Measurements from ENCODE around the gene TPO.

TPO gene

GRCh38 chr2:1550076-1550475, 136.8 kb downstream of the TPO start:
- no peaks in the 10 kb centered on the region for H3K9me3 Mint-ChIP-seq
- H3K4me1 Mint-ChIP-seq: peaks cover 26% of the 10 kb centered on the region
- peaks cover 42% of the 10 kb centered on the region for H3K27me3 Mint-ChIP-seq
- no peak overlapping the region for H3K27ac Mint-ChIP-seq
- ATAC-seq (peak; percentile 14), DNase-seq (no peak)
- H3K4me3 Mint-ChIP-seq: no peak overlapping the region

DNA sequence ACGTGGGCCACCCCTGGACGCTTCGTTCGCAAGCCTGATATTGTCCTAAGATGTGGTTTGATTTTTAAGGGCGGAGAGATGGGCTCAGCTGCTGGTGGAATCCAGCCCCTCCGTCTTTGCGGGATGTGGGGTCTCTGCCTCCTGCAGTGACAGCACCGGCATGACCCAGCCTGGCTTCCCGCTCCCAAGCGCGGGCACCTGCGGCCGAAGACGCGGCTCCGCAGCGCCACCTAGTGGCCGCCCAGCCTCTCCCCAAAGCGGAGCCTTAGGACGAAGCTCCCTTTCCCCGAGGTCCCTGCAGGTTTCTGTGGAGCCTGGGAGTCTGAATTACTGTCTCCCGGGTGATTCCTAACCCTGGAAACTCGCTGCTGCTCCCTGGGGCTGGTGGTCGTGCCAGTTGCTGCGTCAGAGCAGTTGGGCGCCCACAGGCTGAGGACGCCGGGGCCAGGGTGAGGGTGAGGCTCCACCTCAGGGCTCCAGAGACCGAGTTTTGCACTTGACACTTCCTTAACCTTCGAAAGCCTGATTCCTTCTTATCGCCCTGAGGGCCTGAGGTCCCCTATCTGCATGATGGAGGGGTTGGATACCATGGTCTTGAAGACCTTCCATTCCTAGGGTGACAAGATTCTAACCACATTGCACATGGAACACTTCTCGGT, 137.5 kb downstream of the TPO start:
- peaks cover 26% of the 10 kb centered on the region for H3K4me1 Mint-ChIP-seq
- DNase-seq (peak; percentile 53 to 70), ATAC-seq (peak; percentile 70)
- no peaks in the 10 kb centered on the region for H3K9me3 Mint-ChIP-seq
- H3K27me3 Mint-ChIP-seq: peaks cover 42% of the 10 kb centered on the region
- no peak overlapping the region for H3K27ac Mint-ChIP-seq
- H3K4me3 Mint-ChIP-seq: no peak overlapping the region

DNA sequence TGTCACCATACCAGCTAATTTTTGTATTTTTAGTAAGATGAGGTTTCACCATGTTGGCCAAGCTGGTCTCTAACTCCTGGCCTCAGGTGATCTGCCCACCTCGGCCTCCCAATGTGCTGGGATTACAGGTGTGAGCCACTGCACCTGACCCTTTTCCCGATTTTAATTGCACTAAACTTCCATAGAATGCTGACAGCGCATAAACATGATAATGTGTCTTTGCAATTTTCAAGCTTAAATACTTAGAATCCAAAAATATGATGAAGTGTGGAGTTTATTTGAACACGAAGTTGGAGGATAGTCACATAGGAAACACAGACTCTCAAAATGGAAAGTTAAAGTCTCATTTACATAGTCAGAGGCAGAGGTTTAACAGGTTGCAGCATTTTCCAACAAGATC, 138.6 kb downstream of the TPO start:
- H3K4me1 Mint-ChIP-seq: peaks cover 17% of the 10 kb centered on the region
- H3K27me3 Mint-ChIP-seq: peaks cover 33% of the 10 kb centered on the region
- H3K4me3 Mint-ChIP-seq: no peak overlapping the region
- DNase-seq (no peak), ATAC-seq (no peak)
- H3K9me3 Mint-ChIP-seq: no peaks in the 10 kb centered on the region
- H3K27ac Mint-ChIP-seq: no peak overlapping the region

GRCh38 chr2:1552611-1553010, 139.3 kb downstream of the TPO start:
- Mint-ChIP-seq H3K27ac (no peak overlapping the region), H3K27me3 (peaks cover 26% of the 10 kb centered on the region), H3K4me1 (peaks cover 17% of the 10 kb centered on the region), H3K4me3 (no peak overlapping the region), H3K9me3 (no peaks in the 10 kb centered on the region)
- no peak for ATAC-seq
- DNase-seq: no peak

DNA sequence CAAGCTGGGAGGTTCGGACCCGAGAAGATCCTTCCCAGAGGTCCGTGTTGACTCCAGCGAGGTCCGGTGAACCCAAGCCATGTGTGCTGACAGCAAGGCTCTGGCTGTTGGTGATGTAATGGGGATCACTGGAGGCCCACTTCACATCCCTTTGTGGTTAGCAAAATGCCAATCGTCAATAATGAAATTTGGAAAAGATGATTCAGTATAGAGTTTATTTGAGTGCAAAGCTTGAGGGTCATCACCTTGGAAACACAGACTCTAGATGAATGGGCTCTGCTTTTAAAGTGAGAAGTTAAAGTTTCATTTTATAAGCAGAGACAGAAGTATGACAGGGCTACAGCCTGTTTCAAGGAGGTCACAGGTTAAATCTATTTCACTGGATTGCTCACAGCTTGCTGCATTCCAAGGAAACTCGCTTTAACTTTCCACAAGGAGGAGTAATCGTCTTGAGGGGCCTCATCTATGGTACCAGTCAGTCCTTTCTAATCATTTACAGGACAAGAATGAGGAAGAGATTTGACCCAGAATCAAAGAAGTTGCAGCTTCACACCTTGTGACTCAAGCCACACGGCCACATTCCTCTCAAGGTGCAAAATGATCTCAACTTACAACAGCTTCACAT, 140.5 kb downstream of the TPO start:
- no peak for ATAC-seq
- no peak for DNase-seq
- H3K4me3 Mint-ChIP-seq: no peak overlapping the region
- peaks cover 17% of the 10 kb centered on the region for H3K4me1 Mint-ChIP-seq
- H3K27ac Mint-ChIP-seq: no peak overlapping the region
- peaks cover 19% of the 10 kb centered on the region for H3K27me3 Mint-ChIP-seq
- H3K9me3 Mint-ChIP-seq: no peaks in the 10 kb centered on the region

DNA sequence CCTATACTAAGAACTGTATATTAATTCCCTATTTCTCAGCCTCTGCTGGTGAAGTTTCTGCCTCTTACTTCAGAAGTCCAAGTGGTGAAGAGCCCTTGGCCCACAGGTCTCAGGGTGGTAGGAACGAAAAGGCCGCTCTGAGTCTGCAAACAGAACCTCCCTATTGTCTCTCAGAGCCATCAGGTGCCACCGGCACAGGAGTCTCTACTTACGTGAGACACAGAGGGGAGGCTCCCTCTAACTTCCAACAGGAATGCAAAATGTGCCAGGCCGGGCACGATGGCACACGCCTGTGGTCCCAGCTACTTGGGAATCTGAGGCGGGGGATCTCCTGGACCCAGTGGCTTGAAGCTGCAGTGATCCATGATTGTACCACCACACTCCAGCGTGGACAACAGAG, 143.0 kb downstream of the TPO start:
- ATAC-seq: no peak
- peaks cover 10% of the 10 kb centered on the region for H3K27me3 Mint-ChIP-seq
- no peak overlapping the region for H3K27ac Mint-ChIP-seq

DNA sequence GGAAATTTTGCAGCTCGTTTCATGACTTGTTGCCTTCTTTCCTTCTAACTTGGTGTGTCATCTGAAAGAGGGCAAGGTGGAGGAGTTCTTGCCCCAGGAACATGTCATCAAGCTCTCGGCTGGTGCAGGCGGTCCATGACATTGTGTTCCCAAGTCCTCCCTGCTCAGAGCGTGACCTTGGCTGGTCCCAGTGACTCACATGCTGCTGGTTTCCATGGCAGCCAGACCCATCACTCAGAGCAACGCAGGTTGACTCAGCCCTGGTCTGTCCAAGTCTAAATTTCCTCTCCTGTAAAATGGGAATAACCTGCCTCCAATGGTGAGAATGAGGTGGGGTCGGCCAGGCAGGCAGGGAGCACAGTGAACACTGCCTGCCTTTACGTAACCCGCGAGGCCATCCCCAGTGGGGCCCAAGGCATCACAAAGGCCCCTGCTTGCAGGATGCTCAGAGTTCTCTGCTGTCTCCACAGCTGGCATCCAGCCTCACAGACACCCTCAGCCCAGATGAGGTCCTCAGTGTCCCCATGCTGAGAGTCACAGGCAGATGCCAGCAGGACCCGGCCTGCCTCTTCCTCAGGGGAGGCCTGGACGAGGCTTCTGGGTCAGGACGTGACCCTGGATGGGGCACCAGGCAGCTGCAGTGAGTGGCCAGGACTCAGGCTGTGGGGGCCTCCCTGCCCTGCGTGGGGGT, 143.7 kb downstream of the TPO start:
- no peak for ATAC-seq
- no peak for DNase-seq
- Mint-ChIP-seq H3K9me3 (no peaks in the 10 kb centered on the region), H3K27ac (no peak overlapping the region), H3K4me1 (peaks cover 7% of the 10 kb centered on the region), H3K4me3 (no peak overlapping the region), H3K27me3 (peaks cover 4% of the 10 kb centered on the region)

More for the DNA sequence above, 143.0 kb downstream of the TPO start:
- peaks cover 7% of the 10 kb centered on the region for H3K4me1 Mint-ChIP-seq
- no peaks in the 10 kb centered on the region for H3K9me3 Mint-ChIP-seq
- H3K4me3 Mint-ChIP-seq: no peak overlapping the region
- DNase-seq: no peak

DNA sequence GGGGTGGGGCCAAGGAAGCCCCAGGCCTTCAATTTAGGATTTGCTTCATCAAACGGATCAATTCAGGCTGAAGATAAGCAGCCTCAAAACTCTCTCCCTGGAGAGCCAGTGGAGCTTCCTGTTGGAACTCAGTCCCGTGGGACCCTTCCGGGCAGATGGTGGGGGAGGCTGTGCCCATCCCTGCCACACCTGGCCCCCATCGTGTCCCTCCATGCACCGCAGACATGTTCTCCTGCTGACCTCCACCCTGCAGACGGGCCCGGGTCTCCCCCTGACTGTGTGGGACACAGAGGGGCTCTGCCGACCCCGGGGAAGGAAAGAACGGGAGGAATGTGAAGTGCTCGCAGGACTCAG, 144.2 kb downstream of the TPO start:
- ATAC-seq (no peak), DNase-seq (no peak)
- no peak overlapping the region for H3K4me3 Mint-ChIP-seq
- no peaks in the 10 kb centered on the region for H3K27me3 Mint-ChIP-seq
- H3K4me1 Mint-ChIP-seq: peaks cover 7% of the 10 kb centered on the region
- H3K9me3 Mint-ChIP-seq: no peaks in the 10 kb centered on the region
- no peak overlapping the region for H3K27ac Mint-ChIP-seq

DNA sequence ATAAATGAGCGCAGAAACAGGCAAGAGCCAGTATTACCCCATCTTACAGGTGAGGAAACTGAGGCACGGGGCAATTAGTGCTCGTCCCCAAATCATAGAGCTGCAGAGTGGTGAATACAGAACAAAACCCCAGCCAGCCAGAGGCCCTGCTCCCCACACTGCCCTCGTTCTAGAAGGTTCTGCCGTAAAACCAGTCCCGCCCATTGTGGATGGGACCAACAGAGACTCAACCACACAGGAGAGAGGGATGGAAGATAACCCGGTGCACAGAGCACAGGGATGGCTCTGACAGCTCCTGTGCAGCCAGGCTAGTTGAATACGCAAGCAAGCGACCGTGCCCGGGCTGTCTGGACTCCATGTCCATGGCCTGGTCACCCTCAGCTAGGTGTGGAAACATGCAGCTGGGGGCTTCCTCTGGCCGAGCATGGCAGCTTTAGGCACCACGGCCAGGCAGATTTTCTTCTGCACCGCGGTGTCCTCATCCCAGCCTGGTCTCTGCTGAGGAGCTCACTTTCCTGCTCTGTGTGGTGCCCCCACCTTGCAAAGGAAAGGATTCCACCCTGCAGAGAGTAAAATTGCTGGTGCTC, 146.4 kb downstream of the TPO start:
- Mint-ChIP-seq H3K4me3 (no peak overlapping the region), H3K4me1 (peaks cover 15% of the 10 kb centered on the region), H3K27me3 (no peaks in the 10 kb centered on the region), H3K27ac (no peak overlapping the region), H3K9me3 (no peaks in the 10 kb centered on the region)
- DNase-seq (no peak), ATAC-seq (peak; percentile 21)

GRCh38 chr2:1561259-1561658, 148.0 kb downstream of the TPO start:
- Mint-ChIP-seq H3K27ac (no peak overlapping the region), H3K4me1 (peaks cover 17% of the 10 kb centered on the region), H3K27me3 (no peaks in the 10 kb centered on the region), H3K9me3 (peaks cover 2 to 3% of the 10 kb centered on the region in 2 donors), H3K4me3 (no peak overlapping the region)
- ATAC-seq (no peak), DNase-seq (no peak)

GRCh38 chr2:1561811-1562421, 148.7 kb downstream of the TPO start:
- DNase-seq (no peak), ATAC-seq (no peak)
- no peak overlapping the region for H3K4me3 Mint-ChIP-seq
- peaks cover 9 to 10% of the 10 kb centered on the region in 2 donors for H3K9me3 Mint-ChIP-seq
- H3K27me3 Mint-ChIP-seq: no peaks in the 10 kb centered on the region
- peaks cover 17% of the 10 kb centered on the region for H3K4me1 Mint-ChIP-seq
- H3K27ac Mint-ChIP-seq: no peak overlapping the region

DNA sequence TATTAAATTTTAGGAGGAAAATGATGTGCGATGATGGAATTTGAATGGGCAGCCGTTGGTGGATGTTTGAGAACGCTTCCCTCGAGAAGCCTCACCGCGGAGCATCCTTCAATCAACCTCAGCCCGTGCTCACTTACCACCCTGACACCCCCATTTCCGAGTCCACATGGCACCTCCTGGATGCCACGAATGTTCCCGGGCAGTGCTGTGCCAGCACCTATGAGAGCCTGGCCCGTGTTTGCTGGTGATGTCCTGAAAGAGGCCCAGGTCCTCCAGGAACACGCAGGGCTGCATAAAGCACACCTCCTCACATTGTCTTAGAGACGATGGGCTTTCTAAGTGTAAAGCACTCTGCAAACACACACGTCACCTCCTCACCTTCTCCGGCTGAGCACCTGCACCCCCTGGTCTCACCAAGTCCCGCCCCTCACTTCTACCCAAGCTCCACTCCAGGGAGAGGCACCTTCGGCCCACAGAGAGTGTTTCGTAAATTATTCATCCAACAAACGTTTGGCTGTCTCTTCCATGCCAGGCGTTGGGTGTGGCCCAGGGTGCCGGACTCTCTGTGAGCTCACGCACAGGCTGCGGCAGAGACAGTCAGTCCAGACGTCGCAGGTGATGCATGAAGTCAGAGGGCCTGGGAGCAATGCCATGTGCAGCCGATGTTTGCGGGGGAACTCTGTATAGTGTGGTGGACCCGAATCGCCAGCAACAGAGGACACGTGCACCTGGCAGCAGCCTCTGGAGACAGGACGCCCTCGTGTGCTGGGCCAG, 150.0 kb downstream of the TPO start:
- DNase-seq (no peak), ATAC-seq (no peak)
- H3K27me3 Mint-ChIP-seq: no peaks in the 10 kb centered on the region
- H3K4me3 Mint-ChIP-seq: no peak overlapping the region
- H3K27ac Mint-ChIP-seq: peak overlapping the region in 1 of 2 donors; percentile 72
- peaks cover 14 to 23% of the 10 kb centered on the region in 2 donors for H3K9me3 Mint-ChIP-seq
- peaks cover 17% of the 10 kb centered on the region for H3K4me1 Mint-ChIP-seq

DNA sequence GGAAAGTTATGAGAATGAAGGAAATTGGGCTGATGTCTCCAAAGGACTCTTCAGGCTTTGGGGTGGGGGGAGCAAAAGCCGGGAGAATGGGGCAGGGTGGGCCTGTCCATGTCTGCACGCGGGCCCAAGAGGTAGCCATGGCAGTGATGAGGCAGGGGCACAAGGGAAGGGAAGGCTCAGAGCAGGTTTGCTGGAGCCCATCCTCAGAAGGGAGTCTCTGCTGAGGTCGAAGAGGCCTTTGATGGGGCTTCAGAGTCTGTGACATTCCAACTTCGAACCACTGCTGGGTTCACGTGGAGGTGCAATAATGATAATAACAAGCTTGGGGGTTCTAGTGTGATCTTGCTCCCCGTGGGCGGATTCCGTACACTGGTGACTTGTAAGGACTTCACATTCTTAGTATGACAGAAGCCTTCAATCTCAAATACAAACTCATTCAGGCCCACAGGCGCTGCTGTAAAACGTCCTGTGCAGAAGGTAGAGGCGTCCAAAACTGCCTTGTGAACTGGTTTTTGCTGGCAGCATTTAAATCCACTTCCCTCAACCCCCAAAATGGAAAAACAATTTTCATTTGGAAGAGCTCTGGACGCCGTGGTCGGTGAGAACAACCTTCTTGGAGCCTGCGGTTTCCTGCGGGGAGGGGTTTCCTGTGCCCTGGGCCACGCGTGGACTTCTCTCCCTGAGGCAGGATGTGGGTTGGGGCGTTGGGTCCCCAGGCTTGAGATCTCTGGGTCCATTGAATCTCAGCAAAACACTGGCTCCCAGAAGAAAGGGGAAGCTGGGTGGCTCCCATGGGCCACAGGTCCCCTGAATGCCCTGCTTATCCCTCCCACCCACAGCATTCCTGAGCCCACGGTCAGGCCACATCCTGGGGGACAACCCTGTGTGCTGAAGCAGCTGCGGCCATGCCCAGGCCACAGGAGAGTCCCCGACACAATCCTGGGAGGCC, 151.0 kb downstream of the TPO start:
- no peaks in the 10 kb centered on the region for H3K27me3 Mint-ChIP-seq
- peak overlapping the region in 1 of 2 donors; percentile 72 for H3K27ac Mint-ChIP-seq
- no peak overlapping the region for H3K4me3 Mint-ChIP-seq
- H3K4me1 Mint-ChIP-seq: peaks cover 17% of the 10 kb centered on the region
- no peak for DNase-seq
- H3K9me3 Mint-ChIP-seq: peaks cover 14 to 23% of the 10 kb centered on the region in 2 donors
- ATAC-seq: peak; percentile 40
